ENCODE results near the gene PPP2R5D.
"Not testable (repeated sequence)": the region's sequence is repeated elsewhere in the genome, so short reads cannot be mapped to it uniquely, and the experiment has no call there.

Gene PPP2R5D

GRCh38 chr6:42989923-42990322 lies 5.6 kb downstream of the PPP2R5D start:
- DNase-seq (ENCODE audit: low read depth, low spot score) = no peak

- no peak for DNase-seq (ENCODE audit: low read depth, low spot score)
Observed at GRCh38 chr6:42993445-42993844, 9.1 kb downstream of the PPP2R5D start.

- no peak for DNase-seq (ENCODE audit: low read depth, low spot score)
Observed at GRCh38 chr6:42996513-42996912, 12.1 kb downstream of the PPP2R5D start.

GRCh38 chr6:42998205-42998604 lies 13.8 kb downstream of the PPP2R5D start:
- DNase-seq (ENCODE audit: low read depth, low spot score) = not testable (repeated sequence)

- DNase-seq (ENCODE audit: low read depth, low spot score) = no peak
Observed at GRCh38 chr6:43001843-43002242, 17.5 kb downstream of the PPP2R5D start.

GRCh38 chr6:43005844-43006243 lies 21.5 kb downstream of the PPP2R5D start:
- no peak for DNase-seq (ENCODE audit: low read depth, low spot score)

- DNase-seq (ENCODE audit: low read depth, low spot score) = no peak
Observed at GRCh38 chr6:43006251-43006650, 21.9 kb downstream of the PPP2R5D start.

- DNase-seq (ENCODE audit: low read depth, low spot score) = no peak
Observed at GRCh38 chr6:43007126-43007525, 22.8 kb downstream of the PPP2R5D start.

- peak; percentile 52 for DNase-seq (ENCODE audit: low read depth, low spot score)
Observed at GRCh38 chr6:43009124-43009523, 24.8 kb downstream of the PPP2R5D start.

GRCh38 chr6:43011207-43011606 lies 26.8 kb downstream of the PPP2R5D start:
- DNase-seq (ENCODE audit: low read depth, low spot score) = no peak

GRCh38 chr6:43012364-43012763 lies 28.0 kb downstream of the PPP2R5D start:
- DNase-seq (ENCODE audit: low read depth, low spot score) = no peak

- DNase-seq (ENCODE audit: low read depth, low spot score) = peak; percentile 24
Observed at GRCh38 chr6:43013097-43013842, 28.9 kb downstream of the PPP2R5D start.

GRCh38 chr6:43013843-43014433 lies 29.6 kb downstream of the PPP2R5D start, which contains the start of the genes KLHDC3 and MEA1:
Gene KLHDC3 (plus strand): TSS chr6:43014249. CDS start chr6:43017193, 2,944 bp downstream.
Gene MEA1 (minus strand): TSS chr6:43013946. CDS start chr6:43013813, 133 bp downstream.
- DNase-seq (ENCODE audit: low read depth, low spot score) = peak; percentile 100

GRCh38 chr6:43014434-43014909 lies 30.1 kb downstream of the PPP2R5D start:
- DNase-seq (ENCODE audit: low read depth, low spot score) = no peak

GRCh38 chr6:43016176-43016942 lies 32.0 kb downstream of the PPP2R5D start:
- no peak for DNase-seq (ENCODE audit: low read depth, low spot score)

- no peak for DNase-seq (ENCODE audit: low read depth, low spot score)
Observed at GRCh38 chr6:43016943-43017334, 32.6 kb downstream of the PPP2R5D start.

GRCh38 chr6:43019152-43019551 lies 34.8 kb downstream of the PPP2R5D start:
- DNase-seq (ENCODE audit: low read depth, low spot score) = no peak

- DNase-seq (ENCODE audit: low read depth, low spot score) = no peak
Observed at GRCh38 chr6:43020052-43020705, 35.8 kb downstream of the PPP2R5D start.

- DNase-seq (ENCODE audit: low read depth, low spot score) = peak; percentile 68
Observed at GRCh38 chr6:43020847-43021246, 36.5 kb downstream of the PPP2R5D start.

- peak; percentile 78 for DNase-seq (ENCODE audit: low read depth, low spot score)
Observed at GRCh38 chr6:43021270-43022047, 37.1 kb downstream of the PPP2R5D start, which contains the start of gene RRP36. Gene RRP36 (plus strand): TSS chr6:43021623. CDS start chr6:43021655, 32 bp downstream.

GRCh38 chr6:43024436-43024835 lies 40.1 kb downstream of the PPP2R5D start:
- DNase-seq (ENCODE audit: low read depth, low spot score) = no peak

Measured in ELF-1 (cell line).